DMS53 (cell line): ENCODE data around the gene C20orf96.
A peak's percentile ranks its signal among the peaks of the same experiment; 100 is the strongest.
"Not testable (repeated sequence)": the region's sequence is repeated elsewhere in the genome, so short reads cannot be mapped to it uniquely, and the experiment has no call there.

Experiments
- DNase-seq: peaks from one replicate; lab custom pipeline; 2025; lab: John Stamatoyannopoulos, UW

The C20orf96 gene

DNA sequence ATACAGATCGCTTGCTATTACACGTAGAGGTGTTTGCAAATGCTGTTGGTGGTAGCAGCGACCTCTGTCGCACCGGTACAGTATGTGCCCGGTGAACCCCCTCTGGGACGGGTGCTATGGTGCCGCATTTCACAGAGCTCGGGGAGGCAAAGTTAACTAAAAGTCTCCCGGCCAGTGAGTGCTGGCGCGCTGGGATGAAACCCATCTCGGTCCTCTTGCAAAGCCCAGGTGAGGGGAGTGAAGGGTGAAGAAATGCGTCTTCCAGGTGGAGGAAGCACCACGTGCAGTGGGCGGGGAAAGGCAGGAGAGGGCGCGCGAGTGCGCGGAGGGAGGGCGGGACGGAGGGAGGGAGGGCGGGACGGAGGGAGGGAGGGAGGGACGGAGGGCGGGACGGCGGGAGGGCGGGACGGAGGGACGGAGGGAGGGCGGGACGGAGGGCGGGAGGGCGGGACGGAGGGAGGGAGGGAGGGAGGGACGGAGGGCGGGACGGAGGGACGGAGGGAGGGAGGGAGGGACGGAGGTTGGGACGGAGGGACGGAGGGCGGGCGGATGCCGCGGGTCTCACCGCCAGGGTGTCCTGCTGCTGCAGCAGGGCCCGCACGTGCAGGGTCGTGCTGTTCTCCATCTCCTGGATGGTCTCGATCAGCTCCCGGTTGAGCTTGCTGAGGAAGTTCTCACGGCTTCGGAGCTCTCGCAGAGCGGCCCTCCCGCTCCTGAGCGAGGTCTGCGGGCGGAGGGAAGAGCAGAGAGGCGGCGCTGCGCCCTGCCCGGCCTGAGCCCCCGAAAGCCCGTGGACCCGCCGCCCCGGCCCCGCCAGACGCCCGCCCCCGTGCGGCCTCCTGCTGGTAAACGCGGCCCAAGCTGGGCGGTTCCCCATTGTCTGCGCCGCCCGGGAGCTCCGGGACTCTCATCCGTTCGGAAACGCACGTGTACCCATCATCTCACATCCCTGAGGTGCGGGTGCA lies 11.7 kb downstream of the C20orf96 start:
- DNase-seq, result no peak

DNA sequence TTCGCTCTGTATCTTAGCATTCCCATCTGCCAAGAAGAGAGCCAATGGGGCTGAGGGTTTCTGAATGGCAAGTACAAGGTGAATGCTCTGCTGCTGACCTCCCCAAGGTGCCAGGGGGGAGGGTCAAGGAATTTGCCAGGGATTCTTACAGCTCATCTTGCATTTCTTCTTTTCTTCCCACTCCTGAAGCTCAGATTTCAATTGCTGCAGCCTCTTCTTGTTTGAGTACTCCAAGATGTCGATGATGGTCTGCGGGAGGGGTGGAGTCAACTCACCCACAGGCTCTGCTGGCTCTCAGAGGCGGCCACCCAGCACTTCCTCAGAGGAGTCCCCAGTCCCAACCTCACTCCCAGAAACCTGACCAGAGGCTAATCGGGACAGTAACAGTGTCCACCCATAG lies 12.4 kb downstream of the C20orf96 start:
- DNase-seq, result no peak

- DNase-seq, result no peak
These were observed 13.1 kb downstream of the C20orf96 start for GRCh38 chr20:277496-277781.

- no peak for DNase-seq
These were observed 13.7 kb downstream of the C20orf96 start for GRCh38 chr20:276620-277495.

GRCh38 chr20:275791-276190 lies 14.8 kb downstream of the C20orf96 start:
- DNase-seq, result no peak

DNA sequence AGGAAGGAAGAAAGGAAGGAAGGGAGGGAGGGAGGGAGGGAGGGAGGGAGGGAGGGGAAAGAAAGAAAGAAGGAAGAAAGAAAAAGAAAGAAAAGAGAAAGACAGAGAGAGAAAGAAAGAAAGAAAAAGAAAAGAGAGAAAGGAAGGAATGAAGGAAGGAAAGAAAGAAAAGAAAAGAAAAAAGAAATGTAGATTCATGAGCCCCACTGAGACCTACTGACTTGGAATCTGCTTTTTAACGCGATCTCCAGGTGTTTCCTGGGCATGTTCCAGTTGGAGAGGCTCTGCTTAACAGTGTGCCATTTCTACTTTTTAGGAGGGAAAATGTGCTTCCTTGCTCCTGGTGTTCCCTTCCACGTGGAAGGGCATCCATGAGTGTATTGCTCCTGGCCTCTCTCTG lies 16.7 kb downstream of the C20orf96 start:
- DNase-seq, result no peak

GRCh38 chr20:272718-273117 lies 17.8 kb downstream of the C20orf96 start:
- no peak for DNase-seq

DNA sequence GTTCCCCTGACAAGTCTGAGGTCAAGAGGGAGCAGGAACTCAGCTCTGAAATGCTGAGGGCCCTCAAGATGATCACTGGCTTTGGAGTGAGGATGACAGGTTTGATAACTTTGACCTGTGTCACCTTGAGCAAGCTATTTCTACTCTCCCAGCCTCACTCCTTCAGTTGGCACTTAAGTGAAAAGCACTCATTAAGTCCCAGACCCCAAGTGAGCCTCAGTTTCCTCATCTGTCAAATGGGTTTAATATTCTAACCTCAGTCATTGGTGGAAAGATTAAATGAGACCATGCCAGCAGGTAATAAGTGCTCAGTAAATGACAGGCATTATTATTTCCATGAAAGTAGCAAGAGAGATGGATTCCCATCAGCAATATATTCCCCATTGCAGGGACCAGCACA lies 19.0 kb downstream of the C20orf96 start:
- no peak for DNase-seq

GRCh38 chr20:271069-271468 lies 19.5 kb downstream of the C20orf96 start:
- DNase-seq, result no peak

DNA sequence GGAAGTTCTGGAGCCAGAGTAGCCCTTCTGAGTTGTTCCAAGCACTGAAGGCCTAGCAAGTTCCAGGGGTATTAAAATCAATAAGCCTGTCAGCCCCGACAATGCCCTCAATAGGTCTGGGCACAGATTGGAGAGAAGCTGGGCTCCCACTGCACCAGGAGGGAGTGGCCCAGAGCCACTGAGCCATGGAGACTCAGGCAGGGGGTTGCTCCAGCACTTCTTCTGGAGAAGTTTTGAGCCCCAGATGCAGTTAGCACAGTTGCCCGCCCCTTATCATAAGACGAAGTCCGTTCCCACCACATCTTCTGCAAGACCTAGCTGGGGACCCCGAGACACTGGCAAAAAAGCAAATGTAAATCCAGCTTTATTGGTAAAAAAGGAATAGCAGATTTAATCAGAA lies 20.0 kb downstream of the C20orf96 start:
- DNase-seq, result no peak

- peak; percentile 96 for DNase-seq
These were observed 23.7 kb downstream of the C20orf96 start for GRCh38 chr20:266596-267562.

- no peak for DNase-seq
These were observed 26.8 kb downstream of the C20orf96 start for GRCh38 chr20:263701-264100.

DNA sequence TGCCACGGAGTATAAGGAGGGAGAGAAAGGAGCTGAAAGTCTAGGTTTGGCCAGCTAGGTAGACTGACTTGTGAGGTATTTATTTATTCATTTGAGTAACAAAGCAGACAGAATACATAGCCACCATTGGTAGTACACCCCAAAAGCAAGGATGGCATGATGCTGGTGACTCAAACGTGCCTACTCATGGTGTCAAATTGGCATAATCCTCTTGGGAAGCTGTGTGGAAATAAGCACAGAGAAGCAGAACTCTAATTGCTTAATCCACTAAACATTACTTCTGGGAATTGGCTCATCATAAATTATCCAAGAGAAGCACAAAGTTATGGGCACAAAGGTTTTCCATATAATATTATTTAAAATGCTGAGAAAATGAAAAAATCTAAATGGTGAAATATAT lies 30.6 kb downstream of the C20orf96 start:
- DNase-seq, result no peak

DNA sequence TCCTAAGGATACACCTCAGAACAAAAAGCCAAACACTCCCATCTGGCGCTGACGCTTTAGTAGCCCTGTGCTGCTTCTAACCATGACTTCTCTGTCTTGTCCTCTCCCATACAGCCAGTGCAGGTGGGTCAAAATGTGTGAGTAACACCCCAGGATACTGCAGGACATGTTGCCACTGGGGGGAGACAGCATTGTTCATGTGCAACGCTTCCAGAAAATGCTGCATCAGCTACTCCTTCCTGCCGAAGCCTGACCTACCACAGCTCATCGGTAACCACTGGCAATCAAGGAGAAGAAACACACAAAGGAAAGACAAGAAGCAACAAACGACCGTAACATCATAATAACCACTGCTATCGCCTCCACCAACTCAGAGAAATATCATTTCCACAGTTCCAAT lies 31.6 kb downstream of the C20orf96 start:
- DNase-seq, result no peak

DNA sequence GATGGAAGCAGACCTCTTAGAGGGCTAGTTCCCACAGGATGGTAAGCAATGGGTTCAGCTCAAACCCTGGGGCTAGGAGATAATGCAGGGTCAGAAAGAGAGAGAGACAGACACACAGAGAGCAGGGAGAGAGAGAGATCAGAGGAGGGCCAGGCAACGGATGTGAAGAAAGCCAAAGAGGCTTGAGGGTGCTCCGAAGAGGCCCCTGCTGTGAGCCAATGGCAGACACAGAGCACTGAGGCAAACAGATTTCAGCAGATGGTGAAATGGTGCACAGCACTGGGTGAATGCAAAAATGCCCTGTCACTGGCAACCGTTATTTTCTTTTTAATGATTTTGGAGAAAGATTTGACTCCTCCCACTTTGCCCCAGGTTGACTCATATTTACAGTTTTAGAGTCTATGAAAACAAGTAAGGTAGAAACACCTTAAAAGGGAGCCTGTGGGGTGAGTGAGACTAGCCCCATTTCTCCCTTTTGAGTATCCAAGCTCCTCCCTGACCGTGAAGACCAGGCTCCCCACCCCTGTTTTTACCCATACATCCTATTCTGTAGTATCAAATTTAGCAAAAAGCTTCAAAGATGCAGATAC lies 32.2 kb downstream of the C20orf96 start:
- no peak for DNase-seq

- no peak for DNase-seq
These were observed 33.1 kb downstream of the C20orf96 start, which contains the start of gene DEFB132 for GRCh38 chr20:257419-257818. TSS of gene DEFB132 (plus strand) at chr20:257724. CDS start at chr20:257779, 55 bp downstream.

GRCh38 chr20:253447-253846 lies 37.1 kb downstream of the C20orf96 start:
- not testable (repeated sequence) for DNase-seq

GRCh38 chr20:252801-253200 lies 37.7 kb downstream of the C20orf96 start:
- no peak for DNase-seq

GRCh38 chr20:251354-251753 lies 39.2 kb downstream of the C20orf96 start:
- DNase-seq, result no peak

DNA sequence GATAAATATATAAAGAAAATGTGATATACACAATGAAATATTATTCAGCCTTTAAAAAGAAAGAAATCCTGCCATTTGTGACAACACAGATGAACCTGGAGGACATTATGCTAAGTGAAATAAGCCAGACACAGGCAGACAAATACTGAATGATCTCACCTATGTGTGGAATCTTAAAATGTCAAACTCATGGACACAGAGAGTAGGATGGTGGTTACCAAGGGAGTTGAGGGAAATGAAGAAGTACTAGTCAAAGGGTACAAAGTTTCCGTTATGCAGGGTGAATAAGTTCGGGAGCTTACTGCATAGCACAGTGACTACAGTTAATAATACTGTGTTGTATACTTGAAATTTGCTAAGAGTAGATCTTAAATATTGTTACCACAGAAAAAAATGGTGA lies 47.6 kb downstream of the C20orf96 start:
- no peak for DNase-seq

DNA sequence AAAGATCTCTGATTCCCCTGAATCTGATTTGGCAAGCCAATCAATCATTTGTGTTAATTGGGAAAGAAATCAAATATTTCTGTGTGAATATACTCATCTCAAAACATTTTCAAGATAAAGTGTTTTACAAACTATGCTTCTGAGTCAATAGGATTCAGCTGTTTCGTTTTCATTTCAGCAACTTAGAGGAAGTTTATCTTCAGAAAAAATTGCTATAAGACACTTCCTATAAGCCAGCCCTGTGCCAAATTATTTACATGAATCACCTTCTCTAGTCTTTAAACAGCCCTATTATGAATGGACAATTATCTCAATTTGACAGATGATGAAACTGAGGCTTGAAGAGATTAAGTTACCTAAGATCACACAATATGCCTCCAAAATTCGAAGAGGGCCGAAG lies 52.6 kb downstream of the C20orf96 start:
- no peak for DNase-seq
